ENCODE data around the gene ELSPBP1.
"Not testable (repeated sequence)": the region's sequence is repeated elsewhere in the genome, so short reads cannot be mapped to it uniquely, and the experiment has no call there.

The ELSPBP1 gene

DNA sequence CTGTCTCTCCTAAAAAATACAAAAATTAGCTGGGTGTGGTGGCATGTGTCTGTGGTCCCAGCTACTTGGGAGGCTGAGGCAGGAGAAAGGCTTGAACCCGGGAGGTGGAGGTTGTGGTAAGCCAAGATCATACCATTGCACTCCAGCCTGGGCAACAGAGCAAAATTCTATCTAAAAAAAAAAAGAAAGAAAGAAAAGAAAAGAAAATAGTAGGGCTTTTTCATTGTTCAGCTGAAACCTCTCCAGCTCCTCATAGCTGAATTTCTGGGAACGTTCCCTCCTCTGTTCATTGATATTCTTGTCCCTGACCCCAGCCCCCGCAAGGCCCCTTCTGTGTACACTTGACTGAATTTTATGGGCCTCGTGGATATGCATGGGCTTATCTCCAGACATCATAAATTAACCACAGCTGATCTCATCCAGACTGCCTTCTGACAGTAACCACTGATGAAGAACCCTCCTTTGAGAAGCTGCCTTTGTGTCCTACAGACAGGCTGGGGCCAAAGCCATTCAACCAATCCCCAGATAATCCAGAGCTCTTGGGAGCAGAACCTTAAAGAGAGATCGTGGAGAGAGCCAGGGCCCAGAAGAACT is at the start of gene ELSPBP1:
Gene ELSPBP1, plus strand, starts transcription at position 424 of the 594 bp plus-strand sequence. CDS start 14,036 bp downstream, outside the sequence.
- DNase-seq, result no peak

DNA sequence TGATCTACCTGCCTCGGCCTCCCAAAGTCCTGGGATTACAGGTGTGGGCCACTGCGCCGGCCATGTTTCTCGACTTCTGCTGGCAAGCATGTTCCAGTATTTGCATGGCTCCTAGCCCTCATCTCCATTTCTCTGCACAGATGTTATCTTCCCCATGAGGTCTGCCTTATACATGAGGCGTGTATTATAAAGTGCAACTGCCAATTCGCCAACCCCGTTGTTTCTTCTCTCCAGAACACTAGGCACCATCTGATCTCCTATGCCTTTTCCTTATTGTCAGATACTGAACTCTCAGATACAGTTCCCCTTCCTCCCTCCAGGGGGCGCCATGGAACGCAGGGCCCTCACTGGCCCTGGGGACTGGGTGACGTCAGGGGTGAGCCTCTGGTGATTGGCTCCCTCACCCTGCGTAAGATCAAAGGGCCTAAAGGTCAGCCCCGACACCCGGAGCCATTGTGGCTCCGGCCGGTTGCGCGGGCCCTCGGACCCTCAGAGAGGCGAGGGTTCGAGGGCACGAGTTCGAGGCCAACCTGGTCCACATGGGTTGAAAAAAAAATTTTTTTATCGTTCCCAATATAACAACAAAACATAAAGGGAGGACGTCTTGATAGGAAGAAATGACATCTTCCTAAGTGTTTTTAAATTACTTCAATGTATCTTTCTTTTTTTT is 44.4 kb upstream of the ELSPBP1 start:
- DNase-seq, result not testable (repeated sequence)

DNA sequence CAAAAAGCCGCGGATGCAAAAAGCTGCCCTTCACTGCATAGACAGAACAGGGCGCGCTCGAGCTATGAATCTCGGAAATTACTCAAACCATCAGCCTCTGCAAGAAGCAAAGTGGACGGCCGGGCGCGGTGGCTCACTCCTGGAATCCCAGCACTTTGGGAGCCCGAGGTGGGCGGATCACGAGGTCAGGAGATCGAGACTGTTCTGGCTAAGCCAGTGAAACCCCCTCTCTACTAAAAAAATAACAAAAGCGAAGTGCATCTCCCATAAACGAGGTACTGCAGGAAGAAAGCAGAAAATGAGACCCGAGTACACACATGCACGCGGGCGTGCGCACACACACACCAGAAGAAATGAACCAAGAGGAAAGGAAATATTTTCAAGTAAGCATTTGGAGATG is 42.3 kb upstream of the ELSPBP1 start:
- not testable (repeated sequence) for DNase-seq

DNA sequence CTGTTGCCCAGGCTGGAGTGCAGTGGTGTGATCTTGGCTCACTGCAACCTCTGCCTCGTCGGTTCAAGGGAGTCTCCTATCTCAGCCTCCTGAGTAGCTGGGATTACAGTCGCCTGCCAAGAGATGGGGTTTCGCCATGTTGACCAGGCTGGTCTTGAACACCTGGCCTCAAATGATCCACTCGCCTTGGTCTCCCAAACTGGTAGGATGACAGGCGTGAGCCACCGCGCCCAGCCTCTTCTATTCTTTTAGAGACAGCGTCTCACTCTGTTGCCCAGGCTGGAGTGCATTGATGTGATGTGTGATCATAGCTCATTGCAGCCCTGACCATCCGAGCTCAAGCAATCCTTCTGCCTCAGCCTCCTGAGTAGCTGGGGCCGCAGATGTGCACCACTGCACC is 38.5 kb upstream of the ELSPBP1 start:
- not testable (repeated sequence) for DNase-seq

GRCh38 chr19:47973529-47973928 is 20.9 kb upstream of the ELSPBP1 start:
- no peak for DNase-seq

DNA sequence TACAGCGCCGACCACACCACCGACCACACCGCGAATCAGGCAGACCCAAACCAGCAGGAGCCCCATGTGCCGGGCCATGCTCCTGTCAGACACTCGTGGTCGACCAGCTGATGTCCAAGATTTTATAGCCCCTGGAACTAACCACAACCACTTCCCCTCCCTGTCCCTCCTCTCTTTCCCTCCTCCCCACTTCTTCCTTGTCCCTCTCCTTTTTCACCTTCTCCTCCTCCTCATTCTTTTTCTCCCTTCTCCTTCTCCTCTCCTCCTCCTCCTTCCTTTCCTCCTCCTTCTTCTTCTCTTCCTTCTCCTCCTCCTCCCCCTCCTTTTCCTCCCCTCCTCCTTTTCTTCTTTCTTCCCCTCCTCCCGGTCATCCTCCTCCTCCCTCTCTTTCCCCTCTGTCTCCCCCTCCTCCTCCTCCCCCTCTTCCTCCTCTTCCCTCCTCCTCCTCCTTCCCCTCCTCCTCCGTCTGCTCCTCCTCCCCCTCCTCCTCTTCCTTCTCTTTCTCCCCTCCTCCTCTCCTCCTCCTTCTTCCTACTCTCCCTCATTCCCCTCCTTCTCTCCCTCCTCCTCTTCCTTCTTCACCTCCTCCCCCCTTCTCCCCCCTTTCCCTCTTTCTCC is 3.1 kb upstream of the ELSPBP1 start:
- DNase-seq, result no peak

DNA sequence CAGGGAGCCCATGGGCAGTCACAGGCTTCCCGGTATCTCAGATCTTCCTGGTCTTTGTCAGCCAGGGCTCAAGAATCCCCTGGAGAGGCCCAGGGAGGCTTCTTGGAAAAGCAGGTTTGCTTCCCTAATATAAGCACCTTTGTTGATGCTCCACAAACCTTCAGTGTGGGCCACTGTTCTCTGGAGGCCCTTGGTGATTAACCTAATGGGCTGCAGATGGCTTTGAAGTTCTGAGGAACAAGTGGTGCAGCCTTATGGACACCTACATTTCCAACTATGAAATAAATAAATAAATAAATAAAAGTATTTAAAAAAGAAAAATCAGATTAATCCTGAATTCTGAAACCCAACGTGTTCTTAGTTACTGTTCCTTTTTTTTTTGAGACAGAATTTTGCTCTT is 2.4 kb upstream of the ELSPBP1 start, which contains the start of gene BSPH1:
Gene BSPH1, minus strand, starts transcription at position 101 of the 400 bp plus-strand sequence. Its CDS starts 89 bp downstream, at position 12.
- no peak for DNase-seq

GRCh38 chr19:47996230-47996727 is 1.8 kb downstream of the ELSPBP1 start:
- DNase-seq, result no peak

DNA sequence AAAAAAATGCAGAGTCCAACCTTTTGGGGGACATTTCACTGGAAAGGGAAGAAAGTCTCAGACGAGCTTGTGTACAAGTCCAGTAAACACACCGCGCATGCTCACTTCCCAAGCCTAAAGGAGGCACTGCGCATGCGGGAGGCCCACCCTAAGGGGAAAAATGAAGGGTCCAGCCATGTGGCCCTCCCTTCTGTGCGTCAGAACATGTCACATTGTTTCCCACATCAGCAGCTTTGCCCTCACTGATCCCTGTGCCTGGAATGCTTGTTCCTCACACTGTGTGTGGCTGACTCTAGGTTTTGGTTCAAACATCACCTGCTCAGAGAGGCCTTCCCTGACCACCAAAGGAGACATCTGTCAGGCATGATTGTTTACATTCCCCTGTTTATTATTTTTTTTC is 4.4 kb downstream of the ELSPBP1 start:
- DNase-seq, result no peak

DNA sequence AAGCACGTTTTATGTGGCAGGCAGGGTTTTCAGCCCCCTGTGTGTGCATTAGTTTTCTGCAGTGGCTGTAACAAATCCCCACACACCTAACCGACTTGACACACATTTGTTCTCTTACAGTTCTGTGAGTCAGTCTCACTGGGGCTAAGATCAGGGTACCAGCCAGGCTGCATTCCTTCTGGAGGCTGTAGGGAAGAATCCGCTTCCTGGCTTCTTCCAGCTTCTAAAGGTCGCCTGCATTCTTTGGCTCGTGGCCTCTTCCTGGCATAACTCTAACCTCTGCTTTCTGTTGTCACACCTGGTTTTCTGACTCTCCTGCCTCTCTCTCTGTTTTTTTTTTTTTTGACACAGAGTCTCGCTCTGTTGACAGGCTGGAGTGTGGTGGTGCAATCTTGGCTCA is 6.4 kb downstream of the ELSPBP1 start:
- no peak for DNase-seq

DNA sequence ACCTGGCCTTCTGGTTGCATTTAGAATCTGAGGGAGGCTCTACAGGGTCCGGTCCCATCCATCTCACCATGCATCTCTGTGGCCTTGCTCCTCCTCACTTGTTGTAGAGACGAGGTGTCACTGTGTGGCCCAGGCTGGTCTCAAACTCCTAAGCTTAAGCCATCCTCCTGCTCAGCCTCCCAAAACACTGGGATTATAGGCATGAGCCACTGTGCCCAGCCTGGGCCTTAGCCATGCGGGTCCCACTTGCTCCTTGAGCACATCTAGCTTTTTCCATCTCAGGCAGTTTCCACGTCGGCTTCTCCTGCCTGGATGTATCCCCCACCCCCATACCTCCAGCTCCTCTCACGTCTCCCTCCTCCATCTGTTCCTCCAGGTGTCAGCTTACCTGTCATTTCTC is 9.8 kb downstream of the ELSPBP1 start:
- DNase-seq, result no peak

DNA sequence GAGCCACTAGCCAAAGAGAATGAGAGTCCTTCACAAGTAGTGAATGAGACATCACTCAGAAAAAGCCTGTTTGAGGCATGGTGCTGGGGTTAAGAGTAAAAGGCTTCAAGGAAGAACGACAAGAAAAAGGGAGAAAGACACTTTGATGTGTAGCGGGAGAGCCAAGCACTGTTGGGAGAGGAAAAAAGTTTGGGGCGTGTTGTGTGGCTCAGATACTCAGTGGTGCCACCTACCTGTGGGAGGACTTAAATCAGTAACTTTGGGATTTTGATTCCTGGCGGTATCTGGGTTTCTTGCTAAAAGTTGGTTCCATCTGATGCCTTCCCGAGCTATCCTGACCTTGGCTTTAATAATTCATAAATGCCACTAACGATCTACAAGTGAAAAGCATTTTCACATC is 12.3 kb downstream of the ELSPBP1 start:
- DNase-seq, result no peak

DNA sequence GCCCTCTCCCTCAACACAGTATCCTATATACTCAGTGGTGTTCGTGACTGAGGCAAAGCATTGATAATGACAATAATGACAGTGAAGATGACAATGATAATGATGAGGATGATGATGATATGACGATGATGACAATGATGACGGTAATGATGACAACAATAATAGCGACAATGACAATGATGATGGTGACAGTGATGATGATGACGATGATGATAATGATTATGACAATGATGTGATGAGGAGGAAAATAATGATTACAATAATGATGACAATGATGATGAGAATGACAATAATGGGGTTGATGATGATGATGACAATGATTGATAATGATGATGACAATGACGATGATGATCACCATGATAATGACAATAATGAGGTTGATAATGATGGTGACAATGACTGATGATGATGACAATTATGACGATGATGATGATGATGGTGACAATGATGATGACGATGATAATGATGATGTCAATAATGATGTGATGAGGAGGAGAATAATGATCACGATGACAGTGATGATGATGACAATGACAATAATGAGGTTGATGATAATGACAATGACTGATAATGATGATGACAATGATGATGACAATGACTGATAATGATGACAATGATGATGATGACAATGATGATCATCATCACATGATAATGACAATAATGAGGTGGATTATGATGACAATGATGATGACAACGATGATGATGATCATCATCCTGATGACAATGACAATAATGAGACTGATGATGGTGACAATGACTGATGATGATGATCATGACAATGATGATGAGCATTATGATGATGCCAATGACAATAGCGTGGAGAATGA is 16.7 kb downstream of the ELSPBP1 start:
- DNase-seq, result no peak

- no peak for DNase-seq
Observed at GRCh38 chr19:48020686-48021085, 26.3 kb downstream of the ELSPBP1 start.

DNA sequence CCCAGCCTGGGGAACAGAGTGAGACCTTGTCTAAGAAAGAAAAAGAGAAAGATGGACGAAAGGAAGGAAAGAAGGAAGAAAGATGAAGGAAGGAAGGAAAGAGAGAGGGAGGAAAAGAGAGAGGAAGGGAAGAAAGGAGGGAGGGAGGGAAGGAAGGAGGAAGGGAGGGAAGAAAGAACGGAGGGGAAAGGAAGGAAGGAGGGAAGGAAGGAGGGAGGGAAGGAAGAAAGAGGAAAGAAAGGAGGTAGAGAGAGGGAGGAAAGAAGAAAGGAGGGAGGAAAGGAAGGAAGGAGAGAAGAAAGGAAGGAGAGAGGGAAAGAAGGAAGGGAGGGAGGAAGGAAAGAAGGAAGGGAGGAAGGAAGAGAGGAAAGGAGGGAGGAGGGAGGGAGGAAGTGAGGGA is 28.6 kb downstream of the ELSPBP1 start:
- no peak for DNase-seq

GRCh38 chr19:48023518-48023917 is 29.1 kb downstream of the ELSPBP1 start:
- DNase-seq, result no peak

DNA sequence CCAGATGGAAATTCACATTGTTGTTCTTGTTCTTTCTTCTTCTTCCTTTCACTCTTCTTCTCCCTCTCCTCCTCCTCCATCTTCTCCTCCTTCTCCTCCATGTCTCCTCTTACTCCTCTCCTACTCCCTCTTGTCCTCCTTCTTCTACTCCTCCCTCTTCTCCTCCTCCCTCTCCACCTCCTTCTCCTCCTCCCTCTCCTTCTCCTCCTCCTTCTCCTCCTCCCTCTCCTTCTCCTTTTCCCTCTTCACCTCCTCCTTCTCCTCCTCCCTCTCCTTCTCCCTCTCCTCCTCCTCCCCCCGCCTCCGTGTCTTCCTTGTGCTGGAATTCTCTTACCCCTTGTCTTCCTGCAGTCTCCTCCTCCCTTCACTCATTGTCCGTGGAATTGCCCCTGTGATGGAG is 31.0 kb downstream of the ELSPBP1 start:
- no peak for DNase-seq

- DNase-seq, result no peak
Observed at GRCh38 chr19:48029431-48029830, 35.0 kb downstream of the ELSPBP1 start.

DNA sequence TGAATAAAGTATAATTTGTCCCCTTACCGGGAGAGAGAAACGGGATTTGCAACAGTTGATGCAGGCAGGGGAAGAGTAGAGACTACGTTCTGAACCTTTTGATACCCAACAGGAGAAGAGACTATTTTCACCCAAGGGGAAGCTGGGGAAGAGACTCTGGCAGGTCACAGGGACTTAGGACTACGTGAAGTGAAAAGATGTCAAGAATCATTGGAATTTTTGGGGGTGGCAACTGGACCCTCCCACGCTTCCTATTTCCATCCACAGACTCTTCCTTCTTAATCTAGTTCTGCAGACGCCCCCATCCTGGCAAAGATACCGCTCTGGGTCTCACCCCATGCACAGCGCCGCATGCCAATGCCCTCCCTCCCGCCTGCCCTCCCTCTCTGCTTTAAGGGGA is 35.6 kb downstream of the ELSPBP1 start:
- no peak for DNase-seq

- no peak for DNase-seq
Observed at GRCh38 chr19:48033604-48034003, 39.2 kb downstream of the ELSPBP1 start.

GRCh38 chr19:48036765-48037164 is 42.3 kb downstream of the ELSPBP1 start:
- DNase-seq, result no peak

DNA sequence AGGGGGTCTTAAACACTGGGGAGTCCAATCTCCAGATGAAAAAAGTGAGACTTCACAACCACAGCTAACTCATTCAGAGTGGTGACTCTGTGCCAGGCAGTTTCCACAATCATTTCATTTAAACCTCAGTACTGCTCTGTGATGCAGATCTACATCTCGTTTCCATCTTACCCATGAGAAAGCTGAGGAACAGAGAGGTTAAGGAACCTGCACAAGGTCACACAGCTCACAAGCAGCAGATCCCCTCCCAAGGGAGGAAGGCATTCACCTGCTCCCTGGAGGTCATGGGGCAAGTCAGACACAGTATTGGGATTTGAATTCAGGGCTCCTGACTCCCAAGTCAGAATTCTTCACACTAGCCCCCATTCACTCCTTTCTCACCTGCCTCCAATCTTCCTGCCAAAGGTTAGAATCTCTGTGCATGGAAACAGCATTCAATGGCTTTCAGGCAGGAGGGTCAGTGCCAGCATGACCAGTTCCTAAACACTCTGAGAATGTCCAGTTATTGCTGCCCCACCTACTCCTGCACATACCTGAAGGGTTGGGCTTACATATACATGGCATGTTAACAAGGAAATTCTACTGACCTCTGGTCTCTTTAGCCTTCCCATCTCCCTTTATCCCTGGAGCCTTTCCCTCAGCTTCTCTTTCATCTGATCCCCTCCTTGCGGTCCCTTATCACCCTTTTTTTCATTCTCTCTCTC is 47.6 kb downstream of the ELSPBP1 start:
- no peak for DNase-seq

Data from NCI-H2107 (cell line).